ENCODE results near the gene VWF. TPM values are rescaled to one million over a fixed set of nuclear protein-coding genes. Genes with fewer than 3 reads are reported as not detected.
"Not testable (repeated sequence)": the region's sequence is repeated elsewhere in the genome, so short reads cannot be mapped to it uniquely, and the experiment has no call there.

VWF gene
- total and polyA plus RNA-seq, 7 donors: 0.60 to 98.0 (median 42.2) TPM

DNA sequence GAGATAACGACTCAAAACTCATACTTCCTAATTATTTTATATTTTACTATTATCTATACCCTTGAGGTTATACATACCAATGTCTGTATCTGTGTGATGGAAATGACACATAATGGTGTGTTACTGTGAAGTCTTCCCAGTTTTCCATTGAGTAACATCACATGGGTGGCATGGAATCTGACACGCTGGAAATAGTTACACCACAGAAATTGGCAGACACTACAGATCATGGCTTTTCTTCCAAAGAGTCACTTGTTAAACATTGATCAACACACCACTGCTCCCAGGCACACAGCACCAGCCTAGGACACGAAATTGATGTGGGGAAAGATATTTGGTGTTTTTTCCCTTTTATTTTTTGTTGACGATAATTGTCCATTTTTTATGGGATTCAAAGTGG is 33.0 kb upstream of the VWF start:
- no peak for DNase-seq
- intact Hi-C loops (cut with DNase I): no loop called here
- 91% methylated on average over 4 of the region's 4 CpGs for WGBS, 2 donors
- Histone ChIP-seq H3K4me3 (no peak overlapping the region), H3K27ac (no peak overlapping the region), H3K9me3 (no peaks in the 10 kb centered on the region), H3K36me3 (no peaks in the 10 kb centered on the region), H3K4me1 (peaks cover 0 to 11% (median 0%) of the 10 kb centered on the region in 4 donors), H3K27me3 (no peaks in the 10 kb centered on the region)
- TF ChIP-seq CTCF (IDR thresholded peaks at IDR 0.05): no peak
- TF ChIP-seq POLR2AphosphoS5 (IDR thresholded peaks at IDR 0.05): no peak
- no peak for TF ChIP-seq POLR2A (IDR thresholded peaks at IDR 0.05)
- TF ChIP-seq EP300 (IDR thresholded peaks at IDR 0.05): no peak

DNA sequence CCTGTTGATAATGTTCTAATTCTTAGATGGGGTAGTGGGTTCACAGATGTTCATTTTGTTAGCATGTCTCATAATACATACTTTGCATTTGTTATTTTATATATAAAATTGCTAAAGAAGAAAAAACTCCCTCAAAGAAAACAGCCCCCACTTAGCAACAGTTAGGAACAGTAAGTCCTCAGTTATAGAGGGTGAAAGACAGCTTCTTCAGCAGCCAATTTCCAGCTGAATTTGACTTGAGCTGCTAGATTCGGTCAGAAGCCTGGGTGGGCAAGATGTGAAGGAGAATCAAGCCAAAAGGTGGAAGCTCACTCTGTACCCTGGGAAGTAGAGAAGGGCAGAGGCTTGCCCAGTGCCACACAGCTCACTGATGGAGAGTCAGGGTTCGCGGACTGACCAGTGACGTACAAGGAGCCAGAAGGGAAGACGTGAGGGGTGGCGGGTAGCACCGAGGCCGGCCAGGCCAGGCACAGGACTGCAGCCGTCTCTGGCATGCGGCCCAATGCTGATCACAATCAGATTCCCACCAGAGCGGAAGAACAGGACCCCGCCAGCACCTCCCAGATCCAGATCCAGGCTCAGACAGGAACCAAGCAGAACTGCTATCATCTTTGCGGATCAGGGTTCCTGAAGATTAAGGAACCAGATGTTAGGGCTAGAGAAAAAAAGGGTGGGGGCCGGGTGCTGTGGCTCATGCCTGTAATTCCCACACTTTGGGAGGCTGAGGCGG is 30.4 kb upstream of the VWF start:
- no peak for TF ChIP-seq POLR2A (IDR thresholded peaks at IDR 0.05)
- peak in 2 of 4 donors; percentile 18 to 39 for TF ChIP-seq POLR2AphosphoS5 (IDR thresholded peaks at IDR 0.05)
- 87 to 90% methylated on average over 15 of the region's 15 CpGs for whole genome bisulfite sequencing, 2 donors
- H3K27me3 ChIP-seq: no peaks in the 10 kb centered on the region
- H3K36me3 ChIP-seq: no peaks in the 10 kb centered on the region
- peak overlapping the region in 1 of 4 donors; percentile 23 for H3K27ac ChIP-seq
- DNase-seq: peak; percentile 74
- H3K4me3 ChIP-seq: no peak overlapping the region
- no peaks in the 10 kb centered on the region for H3K4me1 ChIP-seq
- H3K9me3 ChIP-seq: no peaks in the 10 kb centered on the region
- intact Hi-C loops (cut with DNase I): no loop called here

GRCh38 chr12:6148722-6149121 is 24.3 kb upstream of the VWF start:
- H3K9me3 ChIP-seq; H3K4me3 ChIP-seq; H3K4me1 ChIP-seq; intact Hi-C loops (cut with DNase I); H3K27ac ChIP-seq; H3K36me3 ChIP-seq; DNase-seq; H3K27me3 ChIP-seq: not testable (repeated sequence)
- 97% methylated on average over 15 of the region's 15 CpGs for WGBS, 2 donors

- 62 to 77% methylated on average over 2 of the region's 2 CpGs for WGBS, 2 donors
- DNase-seq: no peak
- H3K4me3 ChIP-seq: no peak overlapping the region
- no peak overlapping the region for H3K27ac ChIP-seq
- H3K27me3 ChIP-seq: no peaks in the 10 kb centered on the region
- no peaks in the 10 kb centered on the region for H3K4me1 ChIP-seq
- no peaks in the 10 kb centered on the region for H3K9me3 ChIP-seq
- intact Hi-C loops (cut with DNase I): no loop called here
- no peaks in the 10 kb centered on the region for H3K36me3 ChIP-seq
- no peak for TF ChIP-seq POLR2A (IDR thresholded peaks at IDR 0.05)
- no peak for TF ChIP-seq POLR2AphosphoS5 (IDR thresholded peaks at IDR 0.05)
- no peak for TF ChIP-seq EP300 (IDR thresholded peaks at IDR 0.05)
- no peak for TF ChIP-seq CTCF (IDR thresholded peaks at IDR 0.05)
Measured at GRCh38 chr12:6148061-6148460, 23.6 kb upstream of the VWF start.

- intact Hi-C loops (cut with DNase I): no loop called here
- Histone ChIP-seq H3K27me3 (no peaks in the 10 kb centered on the region), H3K9me3 (no peaks in the 10 kb centered on the region), H3K4me3 (no peak overlapping the region), H3K4me1 (peaks cover 0 to 2% (median under 1%) of the 10 kb centered on the region in 4 donors), H3K36me3 (no peaks in the 10 kb centered on the region), H3K27ac (no peak overlapping the region)
- no peak for DNase-seq
- TF ChIP-seq POLR2AphosphoS5 (IDR thresholded peaks at IDR 0.05) (no peak), POLR2A (IDR thresholded peaks at IDR 0.05) (no peak), CTCF (IDR thresholded peaks at IDR 0.05) (no peak), EP300 (IDR thresholded peaks at IDR 0.05) (no peak)
- WGBS, 2 donors: 60 to 80% methylated on average over 5 of the region's 5 CpGs
Measured at GRCh38 chr12:6146951-6147350, 22.5 kb upstream of the VWF start.

DNA sequence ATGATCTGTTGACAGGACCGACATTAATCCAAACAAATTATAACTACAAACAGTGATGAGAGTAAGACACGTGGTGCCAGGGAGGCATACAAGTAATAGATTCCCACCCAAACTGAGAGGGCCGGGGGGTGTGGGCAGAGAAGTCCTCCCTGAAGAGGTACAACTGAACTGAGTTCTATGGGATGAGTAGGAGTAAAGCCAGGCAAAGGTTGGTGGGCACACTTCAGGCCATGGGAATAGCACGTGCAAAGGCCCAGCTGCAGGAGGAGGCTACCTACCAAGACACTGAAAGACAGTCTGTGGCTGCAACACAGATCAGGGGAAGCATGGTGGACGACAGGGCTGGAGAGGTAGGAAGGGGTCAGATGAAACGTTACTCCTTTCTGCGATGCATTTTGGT is 22.0 kb upstream of the VWF start:
- no peaks in the 10 kb centered on the region for H3K36me3 ChIP-seq
- no peak overlapping the region for H3K4me3 ChIP-seq
- no peak overlapping the region for H3K27ac ChIP-seq
- H3K4me1 ChIP-seq: peaks cover 0 to 7% (median 3%) of the 10 kb centered on the region in 4 donors
- TF ChIP-seq POLR2AphosphoS5 (IDR thresholded peaks at IDR 0.05): no peak
- no peak for TF ChIP-seq EP300 (IDR thresholded peaks at IDR 0.05)
- TF ChIP-seq CTCF (IDR thresholded peaks at IDR 0.05): no peak
- no peak for TF ChIP-seq POLR2A (IDR thresholded peaks at IDR 0.05)
- intact Hi-C loops (cut with DNase I): no loop called here
- H3K9me3 ChIP-seq: no peaks in the 10 kb centered on the region
- H3K27me3 ChIP-seq: no peaks in the 10 kb centered on the region
- no peak for DNase-seq
- WGBS, 2 donors: 90 to 92% methylated on average over 7 of the region's 7 CpGs

Measured in sigmoid colon (tissue), 7 donors.